Fibroblast of skin of right biceps (primary cell): ENCODE data around the gene CALML3.
A peak's percentile ranks its signal among the peaks of the same experiment; 100 is the strongest.

Source experiments
- DNase-seq: peaks from one replicate; pipeline ENCODE4 v3.0.0-alpha.2; 2013

CALML3 gene

GRCh38 chr10:5528989-5529701 is 4.4 kb downstream of the CALML3 start:
- DNase-seq = no peak

GRCh38 chr10:5529702-5530411 is 5.1 kb downstream of the CALML3 start:
- no peak for DNase-seq

- no peak for DNase-seq
Observed at GRCh38 chr10:5530412-5530806, 5.6 kb downstream of the CALML3 start.

GRCh38 chr10:5530846-5531557 is 6.2 kb downstream of the CALML3 start:
- DNase-seq = no peak

- DNase-seq = no peak
Observed at GRCh38 chr10:5531558-5532306, 7.0 kb downstream of the CALML3 start.

- no peak for DNase-seq
Observed at GRCh38 chr10:5532307-5532605, 7.5 kb downstream of the CALML3 start.

- DNase-seq = no peak
Observed at GRCh38 chr10:5532618-5533097, 7.9 kb downstream of the CALML3 start.

- DNase-seq = no peak
Observed at GRCh38 chr10:5533098-5533731, 8.5 kb downstream of the CALML3 start.

GRCh38 chr10:5534051-5534821 is 9.5 kb downstream of the CALML3 start:
- DNase-seq = no peak

GRCh38 chr10:5534880-5535856 is 10.4 kb downstream of the CALML3 start:
- peak; percentile 51 for DNase-seq

GRCh38 chr10:5536486-5537081 is 11.8 kb downstream of the CALML3 start:
- DNase-seq = no peak

GRCh38 chr10:5537684-5538083 is 12.9 kb downstream of the CALML3 start:
- DNase-seq = no peak

GRCh38 chr10:5538446-5538845 is 13.7 kb downstream of the CALML3 start:
- peak; percentile 55 for DNase-seq

GRCh38 chr10:5538892-5539651 is 14.3 kb downstream of the CALML3 start:
- no peak for DNase-seq

- no peak for DNase-seq
Observed at GRCh38 chr10:5540080-5540479, 15.3 kb downstream of the CALML3 start.

- no peak for DNase-seq
Observed at GRCh38 chr10:5540891-5541290, 16.1 kb downstream of the CALML3 start.

- DNase-seq = no peak
Observed at GRCh38 chr10:5542100-5542499, 17.3 kb downstream of the CALML3 start.

- DNase-seq = peak; percentile 67
Observed at GRCh38 chr10:5543623-5544022, 18.9 kb downstream of the CALML3 start.

- no peak for DNase-seq
Observed at GRCh38 chr10:5544216-5544805, 19.6 kb downstream of the CALML3 start.
